ENCODE results near the gene COL12A1. TPM values are rescaled to one million over a fixed set of nuclear protein-coding genes. Genes with fewer than 3 reads are reported as not detected.

The COL12A1 gene
- total and polyA plus RNA-seq, 5 donors from 2014 or later: 0.37 TPM; not detected in 4

- no peak overlapping the region for H3K4me3 ChIP-seq (ENCODE audit: low read depth, low read length)
- Mint-ChIP-seq H3K4me1 (no peaks in the 10 kb centered on the region), H3K27ac (no peak overlapping the region), H3K4me3 (no peak overlapping the region), H3K36me3 (no peaks in the 10 kb centered on the region), H3K9me3 (peaks cover 0 to 5% (median 0%) of the 10 kb centered on the region in 7 donors), H3K27me3 (no peaks in the 10 kb centered on the region)
- DNase-seq (no peak), ATAC-seq (ENCODE audit: low read depth in 2 of 2) (no peak)
- no peaks in the 10 kb centered on the region for H3K27me3 ChIP-seq (ENCODE audit: control insufficient read depth, insufficient read depth, low read length)
- no peaks in the 10 kb centered on the region for H3K4me1 ChIP-seq (ENCODE audit: control insufficient read depth, insufficient read depth, low read length, poor library complexity, severe bottlenecking)
- no peaks in the 10 kb centered on the region for H3K36me3 ChIP-seq (ENCODE audit: control insufficient read depth, insufficient read depth, low read length)
- H3K9me3 ChIP-seq (ENCODE audit: control insufficient read depth in 2 of 2, low read length in 2 of 2): no peaks in the 10 kb centered on the region
- H3K27ac ChIP-seq (ENCODE audit: insufficient read depth, low read length, poor library complexity, severe bottlenecking): no peak overlapping the region
Measured at GRCh38 chr6:75156186-75156878, 49.5 kb downstream of the COL12A1 start.

GRCh38 chr6:75155631-75156030 is 50.2 kb downstream of the COL12A1 start:
- H3K4me3 ChIP-seq (ENCODE audit: low read depth, low read length): no peak overlapping the region
- DNase-seq: no peak
- peaks cover 2% of the 10 kb centered on the region for H3K27me3 ChIP-seq (ENCODE audit: control insufficient read depth, insufficient read depth, low read length)
- H3K9me3 Mint-ChIP-seq: peaks cover 0 to 4% (median 0%) of the 10 kb centered on the region in 7 donors
- H3K27ac Mint-ChIP-seq: no peak overlapping the region
- ATAC-seq (ENCODE audit: low read depth in 2 of 2): no peak
- H3K27ac ChIP-seq (ENCODE audit: insufficient read depth, low read length, poor library complexity, severe bottlenecking): no peak overlapping the region
- H3K4me1 ChIP-seq (ENCODE audit: control insufficient read depth, insufficient read depth, low read length, poor library complexity, severe bottlenecking): no peaks in the 10 kb centered on the region
- no peaks in the 10 kb centered on the region for H3K4me1 Mint-ChIP-seq
- no peaks in the 10 kb centered on the region for H3K9me3 ChIP-seq (ENCODE audit: control insufficient read depth in 2 of 2, low read length in 2 of 2)
- H3K4me3 Mint-ChIP-seq: no peak overlapping the region
- no peaks in the 10 kb centered on the region for H3K36me3 ChIP-seq (ENCODE audit: control insufficient read depth, insufficient read depth, low read length)
- no peaks in the 10 kb centered on the region for H3K27me3 Mint-ChIP-seq
- no peaks in the 10 kb centered on the region for H3K36me3 Mint-ChIP-seq

- no peaks in the 10 kb centered on the region for H3K9me3 ChIP-seq (ENCODE audit: control insufficient read depth in 2 of 2, low read length in 2 of 2)
- no peaks in the 10 kb centered on the region for H3K36me3 Mint-ChIP-seq
- H3K27ac ChIP-seq (ENCODE audit: insufficient read depth, low read length, poor library complexity, severe bottlenecking): no peak overlapping the region
- peaks cover 2% of the 10 kb centered on the region for H3K27me3 ChIP-seq (ENCODE audit: control insufficient read depth, insufficient read depth, low read length)
- H3K9me3 Mint-ChIP-seq: peaks cover 0 to 3% (median 0%) of the 10 kb centered on the region in 7 donors
- H3K4me1 Mint-ChIP-seq: no peaks in the 10 kb centered on the region
- no peaks in the 10 kb centered on the region for H3K4me1 ChIP-seq (ENCODE audit: control insufficient read depth, insufficient read depth, low read length, poor library complexity, severe bottlenecking)
- no peaks in the 10 kb centered on the region for H3K36me3 ChIP-seq (ENCODE audit: control insufficient read depth, insufficient read depth, low read length)
- H3K4me3 Mint-ChIP-seq: no peak overlapping the region
- DNase-seq: no peak
- no peak overlapping the region for H3K27ac Mint-ChIP-seq
- H3K4me3 ChIP-seq (ENCODE audit: low read depth, low read length): no peak overlapping the region
- H3K27me3 Mint-ChIP-seq: no peaks in the 10 kb centered on the region
- no peak for ATAC-seq (ENCODE audit: low read depth in 2 of 2)
Measured at GRCh38 chr6:75154973-75155372, 50.9 kb downstream of the COL12A1 start.

DNA sequence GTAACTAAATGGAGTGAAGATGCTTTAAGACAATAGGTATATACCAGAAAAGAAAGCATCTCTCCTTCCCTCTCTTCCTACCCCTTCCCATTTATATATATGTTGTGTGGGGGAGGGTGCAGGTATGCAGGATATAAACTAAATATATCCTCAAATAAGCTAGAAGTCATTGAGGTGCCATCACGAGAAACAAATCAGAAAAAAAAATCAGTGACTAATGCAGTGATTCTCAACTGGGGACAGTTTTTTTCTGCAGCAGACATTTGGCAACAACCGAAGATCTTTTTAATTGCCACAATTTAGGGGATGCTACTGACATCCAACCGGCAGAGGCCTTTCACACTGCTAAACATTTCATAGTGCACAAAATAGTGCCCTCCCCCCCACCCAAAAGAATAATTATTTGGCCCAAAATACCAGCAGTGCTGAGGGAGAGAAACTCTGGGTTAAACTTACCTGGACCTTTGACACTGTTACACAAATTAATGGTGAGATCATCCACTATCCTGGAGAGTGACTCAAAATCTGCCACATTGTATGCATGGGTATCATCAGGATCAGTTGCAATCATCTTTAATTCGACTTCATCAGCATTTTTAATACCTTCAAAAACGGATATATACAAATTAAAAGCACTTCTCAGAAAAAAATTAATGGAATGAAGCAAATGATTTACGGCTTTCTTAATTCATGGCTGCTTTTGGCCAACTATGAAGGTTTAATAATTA is 55.0 kb downstream of the COL12A1 start:
- Mint-ChIP-seq H3K27me3 (peaks cover 6% of the 10 kb centered on the region), H3K27ac (no peak overlapping the region), H3K9me3 (peaks cover 0 to 6% (median 0%) of the 10 kb centered on the region in 7 donors), H3K36me3 (no peaks in the 10 kb centered on the region), H3K4me1 (no peaks in the 10 kb centered on the region), H3K4me3 (no peak overlapping the region)
- Histone ChIP-seq H3K4me1 (ENCODE audit: control insufficient read depth, insufficient read depth, low read length, poor library complexity, severe bottlenecking) (no peaks in the 10 kb centered on the region), H3K36me3 (ENCODE audit: control insufficient read depth, insufficient read depth, low read length) (no peaks in the 10 kb centered on the region), H3K27me3 (ENCODE audit: control insufficient read depth, insufficient read depth, low read length) (peaks cover 2% of the 10 kb centered on the region), H3K9me3 (ENCODE audit: control insufficient read depth in 2 of 2, low read length in 2 of 2) (no peaks in the 10 kb centered on the region), H3K4me3 (ENCODE audit: low read depth, low read length) (no peak overlapping the region), H3K27ac (ENCODE audit: insufficient read depth, low read length, poor library complexity, severe bottlenecking) (no peak overlapping the region)
- DNase-seq (no peak), ATAC-seq (ENCODE audit: low read depth in 2 of 2) (no peak)

DNA sequence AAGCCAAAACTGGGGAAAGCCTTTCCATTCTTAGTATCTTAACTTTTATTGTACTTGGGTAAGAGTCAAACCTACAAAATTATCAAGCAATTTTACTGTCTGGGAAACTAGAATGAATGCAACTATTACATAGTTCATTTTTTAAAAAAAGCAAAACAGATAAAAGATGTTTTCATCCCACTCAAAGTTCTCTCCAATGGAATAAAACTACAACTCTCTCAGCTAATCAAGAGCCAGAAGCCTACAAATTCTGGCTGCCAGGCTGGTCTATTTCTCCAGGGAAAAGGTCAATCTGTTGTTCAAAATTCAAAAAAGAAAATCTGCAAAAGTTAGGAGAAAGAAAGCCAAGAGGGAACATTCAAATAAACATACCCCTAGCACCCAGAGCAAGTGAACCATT is 56.2 kb downstream of the COL12A1 start:
- no peaks in the 10 kb centered on the region for H3K9me3 ChIP-seq (ENCODE audit: control insufficient read depth in 2 of 2, low read length in 2 of 2)
- H3K4me1 Mint-ChIP-seq: no peaks in the 10 kb centered on the region
- H3K4me3 ChIP-seq (ENCODE audit: low read depth, low read length): no peak overlapping the region
- no peak overlapping the region for H3K27ac ChIP-seq (ENCODE audit: insufficient read depth, low read length, poor library complexity, severe bottlenecking)
- DNase-seq (no peak), ATAC-seq (ENCODE audit: low read depth in 2 of 2) (no peak)
- H3K27me3 Mint-ChIP-seq: peaks cover 6% of the 10 kb centered on the region
- no peaks in the 10 kb centered on the region for H3K36me3 ChIP-seq (ENCODE audit: control insufficient read depth, insufficient read depth, low read length)
- H3K4me1 ChIP-seq (ENCODE audit: control insufficient read depth, insufficient read depth, low read length, poor library complexity, severe bottlenecking): no peaks in the 10 kb centered on the region
- H3K36me3 Mint-ChIP-seq: no peaks in the 10 kb centered on the region
- H3K9me3 Mint-ChIP-seq: peaks cover 0 to 6% (median 0%) of the 10 kb centered on the region in 7 donors
- H3K27ac Mint-ChIP-seq: no peak overlapping the region
- H3K4me3 Mint-ChIP-seq: no peak overlapping the region
- H3K27me3 ChIP-seq (ENCODE audit: control insufficient read depth, insufficient read depth, low read length): peaks cover 2% of the 10 kb centered on the region

GRCh38 chr6:75149240-75149639 is 56.6 kb downstream of the COL12A1 start:
- Histone ChIP-seq H3K4me1 (ENCODE audit: control insufficient read depth, insufficient read depth, low read length, poor library complexity, severe bottlenecking) (no peaks in the 10 kb centered on the region), H3K36me3 (ENCODE audit: control insufficient read depth, insufficient read depth, low read length) (no peaks in the 10 kb centered on the region), H3K27ac (ENCODE audit: insufficient read depth, low read length, poor library complexity, severe bottlenecking) (no peak overlapping the region), H3K4me3 (ENCODE audit: low read depth, low read length) (no peak overlapping the region), H3K9me3 (ENCODE audit: control insufficient read depth in 2 of 2, low read length in 2 of 2) (no peaks in the 10 kb centered on the region), H3K27me3 (ENCODE audit: control insufficient read depth, insufficient read depth, low read length) (peaks cover 2% of the 10 kb centered on the region)
- Mint-ChIP-seq H3K9me3 (peaks cover 0 to 6% (median 0%) of the 10 kb centered on the region in 7 donors), H3K36me3 (no peaks in the 10 kb centered on the region), H3K27ac (no peak overlapping the region), H3K4me3 (no peak overlapping the region), H3K27me3 (peaks cover 6% of the 10 kb centered on the region), H3K4me1 (no peaks in the 10 kb centered on the region)
- DNase-seq (no peak), ATAC-seq (ENCODE audit: low read depth in 2 of 2) (no peak)

DNA sequence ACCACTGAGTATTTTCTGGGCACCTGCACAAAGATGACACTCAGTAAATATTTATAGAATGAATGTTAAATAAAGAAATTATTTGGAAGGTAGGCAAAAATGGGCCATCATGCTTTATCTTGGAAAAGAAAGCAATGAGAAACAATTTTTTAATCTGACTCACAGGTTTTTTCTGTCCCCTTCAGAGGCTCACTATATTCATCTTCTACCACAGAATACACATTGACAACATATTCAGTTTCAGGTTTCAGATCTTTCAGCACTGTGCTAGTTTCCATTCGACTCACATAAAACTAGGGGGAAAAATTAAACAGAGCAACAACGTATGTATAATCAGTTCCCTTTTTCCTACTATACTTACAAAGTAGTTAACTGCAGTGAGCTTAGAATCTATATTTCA is 58.3 kb downstream of the COL12A1 start:
- Mint-ChIP-seq H3K9me3 (peaks cover 0 to 6% (median 0%) of the 10 kb centered on the region in 7 donors), H3K36me3 (no peaks in the 10 kb centered on the region), H3K27ac (no peak overlapping the region), H3K4me1 (no peaks in the 10 kb centered on the region), H3K27me3 (peaks cover 6% of the 10 kb centered on the region), H3K4me3 (no peak overlapping the region)
- Histone ChIP-seq H3K27me3 (ENCODE audit: control insufficient read depth, insufficient read depth, low read length) (peaks cover 2% of the 10 kb centered on the region), H3K9me3 (ENCODE audit: control insufficient read depth in 2 of 2, low read length in 2 of 2) (no peaks in the 10 kb centered on the region), H3K27ac (ENCODE audit: insufficient read depth, low read length, poor library complexity, severe bottlenecking) (no peak overlapping the region), H3K4me1 (ENCODE audit: control insufficient read depth, insufficient read depth, low read length, poor library complexity, severe bottlenecking) (no peaks in the 10 kb centered on the region), H3K36me3 (ENCODE audit: control insufficient read depth, insufficient read depth, low read length) (no peaks in the 10 kb centered on the region), H3K4me3 (ENCODE audit: low read depth, low read length) (no peak overlapping the region)
- DNase-seq: no peak
- ATAC-seq (ENCODE audit: low read depth in 2 of 2): no peak

DNA sequence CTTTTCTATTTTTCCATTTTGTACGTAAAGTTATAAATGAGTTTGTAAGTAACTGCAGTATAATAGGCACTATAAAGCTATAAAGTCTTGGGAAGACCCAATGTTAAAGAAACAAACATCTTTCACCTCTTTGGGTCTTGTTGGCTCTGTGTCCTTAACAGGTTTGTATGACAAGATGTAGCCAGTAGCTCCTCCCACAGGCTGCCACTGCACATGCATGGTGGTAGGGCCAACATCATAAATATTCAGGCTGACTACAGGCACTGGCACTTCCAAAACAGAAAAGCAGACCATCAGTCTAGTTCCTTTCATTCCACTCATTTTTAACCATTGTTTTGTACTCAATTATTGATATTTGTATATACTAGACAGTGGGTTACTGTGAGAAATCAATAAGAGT is 59.9 kb downstream of the COL12A1 start:
- Histone ChIP-seq H3K27ac (ENCODE audit: insufficient read depth, low read length, poor library complexity, severe bottlenecking) (no peak overlapping the region), H3K36me3 (ENCODE audit: control insufficient read depth, insufficient read depth, low read length) (no peaks in the 10 kb centered on the region), H3K27me3 (ENCODE audit: control insufficient read depth, insufficient read depth, low read length) (peaks cover 2% of the 10 kb centered on the region), H3K4me1 (ENCODE audit: control insufficient read depth, insufficient read depth, low read length, poor library complexity, severe bottlenecking) (no peaks in the 10 kb centered on the region), H3K9me3 (ENCODE audit: control insufficient read depth in 2 of 2, low read length in 2 of 2) (no peaks in the 10 kb centered on the region), H3K4me3 (ENCODE audit: low read depth, low read length) (no peak overlapping the region)
- Mint-ChIP-seq H3K4me3 (no peak overlapping the region), H3K36me3 (no peaks in the 10 kb centered on the region), H3K4me1 (no peaks in the 10 kb centered on the region), H3K27me3 (peaks cover 6% of the 10 kb centered on the region), H3K27ac (no peak overlapping the region), H3K9me3 (peaks cover 0 to 4% (median 0%) of the 10 kb centered on the region in 7 donors)
- DNase-seq (no peak), ATAC-seq (ENCODE audit: low read depth in 2 of 2) (no peak)

All from CD4-positive, CD25-positive, alpha-beta regulatory T cell (primary cell).